NCI-H460 (cell line): ENCODE results near the gene ATG2B. TPM values are rescaled to one million over a fixed set of nuclear protein-coding genes. Genes with fewer than 3 reads are reported as not detected.
A peak's percentile ranks its signal among the peaks of the same experiment; 100 is the strongest.

Experiments
- DNase-seq: peaks from one replicate; pipeline ENCODE4 v3.0.0-alpha.2; 2016; ENCODE audit warnings: low read depth; ENCODE audit errors: extremely low read depth
- total RNA-seq: library from RNA; depleted of rRNA; stranded (reverse); fragments of >200 nt; shearing (Covaris generic); gene quantifications from 2 replicates; pipeline ENCODE4 v1.2.3, GENCODE V29; 2014

ATG2B gene
- total RNA-seq, 1 experiment from 2014 or later, result 13.1 TPM

GRCh38 chr14:96316087-96316486 is 47.1 kb downstream of the ATG2B start:
- no peak for DNase-seq

- DNase-seq, result no peak
These were observed 52.2 kb downstream of the ATG2B start for GRCh38 chr14:96310906-96311305.

- no peak for DNase-seq
These were observed 53.2 kb downstream of the ATG2B start for GRCh38 chr14:96309896-96310330.

- no peak for DNase-seq
These were observed 53.8 kb downstream of the ATG2B start for GRCh38 chr14:96309133-96309895.

GRCh38 chr14:96307434-96307833 is 55.7 kb downstream of the ATG2B start:
- DNase-seq, result peak; percentile 3

GRCh38 chr14:96304956-96305355 is 58.2 kb downstream of the ATG2B start:
- no peak for DNase-seq

GRCh38 chr14:96303981-96304380 is 59.2 kb downstream of the ATG2B start:
- no peak for DNase-seq

GRCh38 chr14:96299441-96299840 is 63.7 kb downstream of the ATG2B start:
- DNase-seq, result no peak

- no peak for DNase-seq
These were observed 65.1 kb downstream of the ATG2B start for GRCh38 chr14:96297997-96298515.

- peak; percentile 28 for DNase-seq
These were observed 66.1 kb downstream of the ATG2B start for GRCh38 chr14:96297000-96297399.

- no peak for DNase-seq
These were observed 68.9 kb downstream of the ATG2B start for GRCh38 chr14:96294246-96294645.

- DNase-seq, result no peak
These were observed 75.3 kb downstream of the ATG2B start for GRCh38 chr14:96287856-96288255.

- no peak for DNase-seq
These were observed 76.9 kb downstream of the ATG2B start for GRCh38 chr14:96286251-96286650.

GRCh38 chr14:96285667-96286066 is 77.5 kb downstream of the ATG2B start:
- no peak for DNase-seq

- no peak for DNase-seq
These were observed 78.7 kb downstream of the ATG2B start for GRCh38 chr14:96284430-96284829.

- no peak for DNase-seq
These were observed 79.1 kb downstream of the ATG2B start for GRCh38 chr14:96284008-96284407.

GRCh38 chr14:96281486-96281885 is 81.7 kb downstream of the ATG2B start:
- DNase-seq, result peak; percentile 11

GRCh38 chr14:96280104-96280503 is 83.0 kb downstream of the ATG2B start:
- no peak for DNase-seq

- DNase-seq, result no peak
These were observed 83.6 kb downstream of the ATG2B start for GRCh38 chr14:96279564-96279963.

- no peak for DNase-seq
These were observed 85.3 kb downstream of the ATG2B start for GRCh38 chr14:96277890-96278289.

- DNase-seq, result peak; percentile 41
These were observed 87.7 kb downstream of the ATG2B start for GRCh38 chr14:96275177-96276112.
